Hippocampal formation (tissue), 2 donors: ENCODE measurements around the gene GPR82.
"Not testable (repeated sequence)": the region's sequence is repeated elsewhere in the genome, so short reads cannot be mapped to it uniquely, and the experiment has no call there.

ENCODE experiments used
- DNase-seq, 2 donors: peaks; one replicate each; lab custom pipeline; 2025; lab: John Stamatoyannopoulos, UW

The GPR82 gene

GRCh38 chrX:41723826-41724225 lies at the start of gene GPR82:
GPR82 (plus strand) TSS chrX:41724181; CDS start chrX:41727027, 2,846 bp downstream.
- no peak for DNase-seq

GRCh38 chrX:41676361-41676760 lies 47.6 kb upstream of the GPR82 start:
- DNase-seq = not testable (repeated sequence)

GRCh38 chrX:41677183-41678060 lies 46.6 kb upstream of the GPR82 start:
- DNase-seq = no peak

GRCh38 chrX:41684138-41684537 lies 39.8 kb upstream of the GPR82 start:
- DNase-seq = no peak

GRCh38 chrX:41684940-41685339 lies 39.0 kb upstream of the GPR82 start:
- DNase-seq = no peak

GRCh38 chrX:41686788-41687187 lies 37.2 kb upstream of the GPR82 start:
- DNase-seq = no peak

GRCh38 chrX:41688156-41688555 lies 35.8 kb upstream of the GPR82 start:
- DNase-seq = no peak

- no peak for DNase-seq
Observed at GRCh38 chrX:41688835-41689234, 35.1 kb upstream of the GPR82 start, which contains the start of gene GPR34. GPR34 (plus strand) TSS chrX:41688973; CDS start chrX:41695634, 6,661 bp downstream.

- no peak for DNase-seq
Observed at GRCh38 chrX:41689711-41690110, 34.3 kb upstream of the GPR82 start.

- no peak for DNase-seq
Observed at GRCh38 chrX:41692162-41692749, 31.7 kb upstream of the GPR82 start.

GRCh38 chrX:41693024-41693423 lies 31.0 kb upstream of the GPR82 start:
- no peak for DNase-seq

GRCh38 chrX:41695426-41695825 lies 28.6 kb upstream of the GPR82 start:
- no peak for DNase-seq

GRCh38 chrX:41703574-41704029 lies 20.4 kb upstream of the GPR82 start:
- DNase-seq = no peak

GRCh38 chrX:41705042-41705441 lies 18.9 kb upstream of the GPR82 start:
- no peak for DNase-seq

- peak in 1 of 2 donors; percentile 16 for DNase-seq
Observed at GRCh38 chrX:41705680-41706374, 18.2 kb upstream of the GPR82 start.

- DNase-seq = no peak
Observed at GRCh38 chrX:41707218-41707617, 16.8 kb upstream of the GPR82 start.

- no peak for DNase-seq
Observed at GRCh38 chrX:41708486-41708885, 15.5 kb upstream of the GPR82 start.

- DNase-seq = no peak
Observed at GRCh38 chrX:41711021-41711667, 12.8 kb upstream of the GPR82 start.

- no peak for DNase-seq
Observed at GRCh38 chrX:41716222-41716621, 7.8 kb upstream of the GPR82 start.

- DNase-seq = no peak
Observed at GRCh38 chrX:41716767-41717473, 7.1 kb upstream of the GPR82 start.

GRCh38 chrX:41718481-41719235 lies 5.3 kb upstream of the GPR82 start:
- peak in 1 of 2 donors; percentile 44 for DNase-seq
